ENCODE data around the gene PLEKHH2. TPM values are rescaled to one million over a fixed set of nuclear protein-coding genes. Genes with fewer than 3 reads are reported as not detected.

The PLEKHH2 gene
- 0.65 to 1.5 TPM (median 0.75 TPM) in 5 replicates for total RNA-seq (2022; extraction: Qiagen RNA extraction; ENCODE audit: low read depth)

DNA sequence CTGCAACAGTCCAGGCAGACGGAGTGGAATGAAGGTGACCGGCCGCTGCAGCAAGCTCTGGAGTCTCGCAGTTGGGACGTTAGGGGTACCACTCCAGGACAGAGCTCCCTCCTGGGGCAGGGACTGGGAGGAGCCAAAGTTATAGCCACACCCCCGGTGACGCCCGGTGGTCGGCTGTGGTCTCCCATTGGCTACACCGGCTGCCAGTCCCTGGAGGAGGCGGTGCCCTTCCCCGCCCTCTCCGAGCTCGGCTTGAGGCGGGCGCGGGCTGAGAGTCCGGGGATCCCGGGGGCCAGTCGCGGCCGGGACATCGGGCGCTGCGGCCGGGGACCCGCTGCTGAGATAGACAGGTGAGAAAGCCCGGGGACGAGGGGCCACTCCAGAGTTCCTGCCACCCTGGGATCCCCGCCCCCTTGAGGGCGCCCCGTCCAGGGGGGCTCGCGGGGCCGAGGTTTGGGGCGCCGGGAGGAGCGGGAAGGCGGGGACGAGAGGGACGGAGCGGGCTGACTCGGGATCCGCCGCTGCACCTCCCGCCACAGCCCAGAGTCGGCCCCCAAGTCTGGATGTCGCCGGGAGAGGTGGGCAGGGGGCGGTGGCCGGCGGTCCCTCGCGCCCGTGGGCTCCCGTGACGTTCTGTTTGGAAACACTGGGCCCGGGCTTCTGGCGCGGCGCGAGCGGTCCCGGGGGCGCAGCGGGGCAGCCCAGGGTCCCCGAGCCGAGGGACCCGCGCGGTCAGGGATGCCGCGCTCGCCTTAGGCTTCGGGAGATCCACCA lies at the start of gene PLEKHH2:
Gene PLEKHH2 (plus strand): TSS at position 231 of the 774 bp plus-strand sequence. CDS start 7,414 bp downstream, outside the sequence.

DNA sequence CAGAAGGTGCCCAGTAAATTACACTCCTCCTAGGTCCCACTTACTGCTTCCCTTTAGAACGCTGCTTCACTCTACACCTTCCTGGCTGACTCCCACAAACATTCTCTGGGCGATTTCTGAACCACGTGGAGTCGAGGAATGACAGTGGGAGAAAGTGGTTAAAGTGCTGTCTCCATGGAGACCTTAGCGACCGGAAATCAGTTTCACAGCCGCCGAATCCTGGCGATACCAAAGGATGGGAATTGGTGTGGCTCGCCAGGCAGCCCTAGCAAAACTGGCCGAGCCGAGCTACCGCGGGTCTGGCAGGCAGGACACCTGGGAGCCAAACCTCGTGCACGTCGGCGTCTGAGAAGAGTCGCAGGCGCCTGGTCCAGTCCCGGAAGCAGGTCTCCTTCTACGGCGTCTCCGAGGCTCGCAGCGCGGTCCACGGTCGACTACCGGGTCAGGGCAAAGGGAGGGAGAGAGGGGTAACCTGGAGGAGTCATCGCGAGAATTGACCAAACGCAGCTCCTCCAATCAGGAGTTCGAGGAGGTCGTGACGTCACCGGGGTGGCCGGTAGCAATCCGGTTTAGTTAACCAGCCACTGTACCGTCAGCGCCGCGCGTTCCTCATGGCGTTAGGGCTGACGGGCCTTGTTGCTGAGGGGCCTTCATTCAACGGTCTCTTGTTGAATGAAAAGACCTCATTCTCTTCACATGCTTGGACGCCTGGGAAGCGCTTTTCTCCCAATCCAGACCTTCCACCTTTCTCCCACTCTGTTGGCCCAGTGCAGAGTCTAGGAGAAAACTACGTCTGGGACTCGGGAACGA lies 41.3 kb upstream of the PLEKHH2 start, which contains the start of gene THADA:
Gene THADA (minus strand): TSS at position 436 of the 810 bp plus-strand sequence. CDS start 3,646 bp downstream, outside the sequence.

GRCh38 chr2:43676322-43677050 lies 39.4 kb downstream of the PLEKHH2 start, which contains the start of gene C1GALT1C1L:
Gene C1GALT1C1L, minus strand, starts transcription at chr2:43676429. Its CDS starts 107 bp downstream, at chr2:43676322.

GRCh38 chr2:43773876-43774613 lies 137.0 kb downstream of the PLEKHH2 start, which contains the start of gene DYNC2LI1:
Gene DYNC2LI1, plus strand, starts transcription at chr2:43774039. Its CDS starts 100 bp downstream, at chr2:43774139.

Other genes with a start within 250 kb of the PLEKHH2 start
- gene THADA, start 41.2 kb upstream of the PLEKHH2 start, total RNA-seq (2022; extraction: Qiagen RNA extraction; ENCODE audit: low read depth) = 20.4 to 30.1 TPM (median 25.5 TPM) in 5 replicates
- gene C1GALT1C1L, start 39.2 kb downstream of the PLEKHH2 start, total RNA-seq (2022; extraction: Qiagen RNA extraction; ENCODE audit: low read depth) = 1.2 to 2.3 TPM (median 1.7 TPM) in 5 replicates
- gene DYNC2LI1, start 136.8 kb downstream of the PLEKHH2 start, total RNA-seq (2022; extraction: Qiagen RNA extraction; ENCODE audit: low read depth) = 12.4 to 20.2 TPM (median 13.1 TPM) in 5 replicates
- gene ABCG5, start 201.6 kb downstream of the PLEKHH2 start, total RNA-seq (2022; extraction: Qiagen RNA extraction; ENCODE audit: low read depth) = 0.01 TPM in 1 of 5 replicates, not detected in the others
- not detected in 5 replicates for gene ABCG8, start 201.7 kb downstream of the PLEKHH2 start, total RNA-seq (2022; extraction: Qiagen RNA extraction; ENCODE audit: low read depth)